DMS53 (cell line): ENCODE results near the gene WBP2.
"Not testable (repeated sequence)": the region's sequence is repeated elsewhere in the genome, so short reads cannot be mapped to it uniquely, and the experiment has no call there.

ENCODE experiments used
- DNase-seq: peaks from one replicate; lab custom pipeline; 2025; lab: John Stamatoyannopoulos, UW

The WBP2 gene

DNA sequence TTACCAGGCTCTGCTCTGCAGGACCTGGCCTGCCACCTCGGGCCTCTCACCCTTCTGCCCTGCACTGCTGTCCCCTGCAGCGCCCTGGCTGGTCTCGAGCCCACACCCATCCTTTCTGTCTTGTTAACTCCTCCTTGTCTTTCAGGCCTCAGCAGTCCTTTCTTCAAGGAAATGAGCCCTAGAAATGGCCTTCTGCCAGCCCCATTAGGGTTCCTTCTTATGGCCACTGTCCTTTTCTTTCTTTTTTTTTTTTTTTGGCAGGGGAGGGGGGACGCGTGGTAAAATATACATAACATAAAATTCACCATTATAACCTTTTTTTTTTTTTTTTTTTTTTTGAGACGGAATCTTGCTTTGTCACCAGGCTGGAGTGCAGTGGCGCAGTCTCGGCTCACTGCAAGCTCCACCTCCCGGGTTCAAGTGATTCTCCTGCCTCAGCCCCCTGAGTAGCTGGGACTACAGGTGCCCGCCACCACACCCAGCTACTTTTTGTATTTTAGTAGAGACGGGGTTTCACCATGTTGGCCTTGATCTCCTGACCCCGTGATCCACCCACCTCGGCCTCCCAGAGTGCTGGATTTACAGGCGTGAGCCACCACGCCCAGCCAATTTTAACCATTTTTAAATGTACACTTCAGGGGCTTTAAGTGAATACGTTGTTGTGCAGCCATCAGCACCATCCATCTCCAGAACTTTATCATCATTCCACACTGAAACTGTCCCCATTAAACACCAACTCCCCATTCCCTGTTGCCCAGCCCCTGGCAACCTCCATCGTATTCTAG is 10.5 kb upstream of the WBP2 start:
- DNase-seq, result not testable (repeated sequence)

DNA sequence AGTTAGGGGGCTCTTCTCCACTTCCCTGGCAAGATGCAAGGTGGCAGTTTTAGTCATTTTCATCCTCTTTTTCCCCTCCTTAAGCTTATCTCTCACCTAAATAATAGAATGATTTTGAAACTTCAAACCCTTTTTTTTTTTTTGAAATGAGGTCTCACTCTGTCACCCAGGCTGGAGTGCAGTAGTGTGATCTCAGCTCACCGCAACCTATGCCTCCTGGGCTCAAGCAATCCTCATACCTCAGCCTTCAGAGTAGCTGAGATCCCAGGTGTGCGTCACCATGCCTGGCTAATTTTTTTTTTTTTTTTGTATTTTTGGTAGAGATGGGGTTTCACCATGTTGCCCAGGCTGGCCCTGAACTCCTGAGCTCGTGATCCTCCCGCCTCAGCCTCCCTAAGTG is 9.8 kb upstream of the WBP2 start:
- not testable (repeated sequence) for DNase-seq

DNA sequence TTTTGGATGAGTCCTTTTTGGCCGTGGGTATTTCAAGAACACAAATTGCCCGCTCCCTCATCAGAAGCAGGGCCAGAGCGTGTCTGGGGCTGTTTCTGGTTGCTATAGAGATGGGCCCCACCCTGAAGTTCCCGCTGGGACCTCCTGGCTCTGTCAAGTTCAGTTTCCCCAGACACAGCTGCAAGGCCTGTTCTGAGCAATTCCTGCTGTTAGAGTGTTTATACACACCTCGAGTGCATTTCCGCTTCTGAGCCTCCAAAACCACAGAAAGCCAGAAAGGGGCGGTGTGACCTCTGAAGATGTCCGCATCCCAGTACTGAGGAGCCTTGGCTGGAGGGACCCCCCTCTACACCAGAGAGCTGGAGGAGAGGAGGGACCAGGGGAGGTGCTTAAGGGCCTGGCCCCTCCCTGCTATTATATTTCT is 9.3 kb upstream of the WBP2 start:
- peak; percentile 30 for DNase-seq

DNA sequence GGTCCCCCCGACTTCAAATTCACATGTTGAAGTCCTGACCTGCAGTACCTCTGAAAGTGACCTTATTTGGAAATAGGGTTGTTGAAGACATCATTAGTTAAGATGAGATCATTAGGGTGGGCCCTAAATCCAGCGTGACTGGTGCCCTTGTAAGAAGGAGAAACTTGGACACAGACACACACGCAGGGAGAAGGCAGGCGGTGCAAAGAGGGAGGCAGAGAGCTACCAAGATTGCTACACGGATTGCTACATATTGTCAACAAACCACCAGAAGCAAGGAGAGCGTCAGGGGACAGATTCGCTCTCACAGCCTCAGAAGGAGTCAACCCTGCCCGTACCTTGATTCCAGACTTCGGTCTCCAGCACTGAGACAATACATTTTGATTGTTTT is 6.8 kb upstream of the WBP2 start:
- DNase-seq, result no peak

DNA sequence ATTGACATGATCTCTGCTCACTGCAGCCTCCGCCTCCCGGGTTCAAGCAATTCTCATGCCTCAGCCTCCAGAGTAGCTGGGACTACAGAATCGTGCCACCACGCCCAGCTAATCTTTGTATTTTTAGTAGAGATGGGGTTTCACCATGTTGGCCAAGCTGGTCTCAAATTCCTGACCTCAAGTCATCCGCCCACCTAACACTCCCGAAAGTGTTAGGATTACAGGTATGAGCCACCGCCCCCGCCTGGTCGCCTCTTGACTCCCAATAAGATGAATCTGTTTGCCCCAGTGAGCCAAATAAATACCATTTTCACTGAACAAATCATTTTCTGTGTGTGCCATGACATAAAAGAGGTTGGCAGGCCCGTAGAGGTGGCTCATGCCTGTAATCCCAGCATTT is 4.2 kb upstream of the WBP2 start:
- not testable (repeated sequence) for DNase-seq

DNA sequence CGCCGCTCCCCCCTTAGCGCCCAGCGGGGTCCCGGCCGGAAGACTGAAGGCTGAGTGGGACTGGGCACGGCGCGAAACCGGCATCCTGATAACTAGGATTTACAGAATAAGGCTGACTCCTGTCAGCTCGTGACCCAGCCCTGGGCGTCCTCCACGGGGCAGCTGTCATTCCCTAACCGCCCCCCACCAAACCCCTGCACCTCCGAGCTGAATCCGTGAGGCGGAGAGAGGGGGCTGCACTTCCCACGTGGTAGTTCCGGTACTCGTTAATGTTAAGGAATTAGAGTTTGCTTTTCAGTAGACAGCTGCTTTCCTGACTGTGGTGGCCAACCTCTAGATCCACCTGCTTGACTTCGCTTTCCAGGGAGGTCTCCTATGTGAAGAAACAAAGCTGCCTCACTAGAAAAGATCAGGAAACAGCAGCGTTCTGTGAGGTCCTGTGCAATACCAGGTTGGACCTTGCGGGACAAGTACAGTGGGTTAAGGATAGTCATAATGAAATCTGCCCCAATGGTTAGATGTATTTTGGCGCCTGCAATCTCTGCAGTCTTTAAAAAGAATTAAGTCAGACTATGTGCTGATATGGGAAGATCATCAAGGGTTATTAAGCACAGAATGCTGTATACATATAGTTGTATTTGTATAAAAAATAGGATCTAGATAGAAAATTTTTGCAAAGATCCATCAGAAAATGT is 1.1 kb upstream of the WBP2 start:
- peak; percentile 73 for DNase-seq

DNA sequence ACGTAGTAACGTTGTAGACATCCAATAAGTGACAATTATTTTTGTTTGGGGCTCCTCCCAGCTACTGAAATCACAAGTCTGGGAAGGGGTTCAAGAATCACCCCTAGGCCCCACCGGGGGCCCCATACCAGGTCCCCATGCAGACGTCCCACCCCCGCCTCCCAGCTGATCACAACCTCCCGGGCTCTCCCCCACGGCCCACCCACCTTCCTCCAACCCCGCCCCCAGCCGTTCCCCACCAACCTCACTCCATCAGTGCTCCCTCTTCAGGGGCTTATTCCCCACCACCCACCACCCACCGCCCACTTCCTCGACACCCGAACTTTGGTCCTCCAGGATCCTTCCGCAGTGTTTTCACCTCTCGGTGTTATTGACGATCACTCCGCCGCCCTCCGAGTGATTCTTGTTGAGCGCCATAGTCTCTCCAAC is 240 bp downstream of the WBP2 start:
- no peak for DNase-seq

DNA sequence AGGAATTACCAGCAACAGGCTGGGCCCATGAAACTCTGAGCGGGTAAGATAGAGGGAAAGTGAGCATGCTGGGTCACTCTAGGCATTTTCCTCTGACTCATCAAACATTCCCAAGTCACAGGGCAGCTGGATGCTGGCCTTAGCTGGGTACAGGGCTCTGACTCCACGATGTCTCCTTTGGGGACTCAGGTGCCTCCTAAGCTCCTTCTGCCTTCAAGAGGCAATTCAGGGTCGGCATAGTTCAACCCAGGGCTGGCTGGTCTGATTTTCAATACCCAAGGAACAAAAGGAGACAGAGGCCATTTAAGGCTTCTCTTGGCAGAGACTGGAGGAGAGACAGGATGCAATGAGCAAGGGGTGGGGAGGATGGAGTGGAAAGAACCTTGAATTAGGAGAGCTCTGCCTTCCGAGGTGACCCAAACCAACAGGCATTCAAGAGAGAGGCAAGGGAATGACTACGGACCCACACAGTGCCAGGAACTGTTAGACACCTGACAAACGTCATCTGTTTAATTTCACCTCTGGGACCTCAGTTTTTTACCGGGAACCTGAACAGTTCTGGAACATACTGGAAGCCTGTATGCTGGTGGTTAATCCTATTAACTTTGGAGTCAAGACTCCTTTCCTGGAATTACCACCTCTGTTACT is 910 bp downstream of the WBP2 start:
- peak; percentile 43 for DNase-seq

DNA sequence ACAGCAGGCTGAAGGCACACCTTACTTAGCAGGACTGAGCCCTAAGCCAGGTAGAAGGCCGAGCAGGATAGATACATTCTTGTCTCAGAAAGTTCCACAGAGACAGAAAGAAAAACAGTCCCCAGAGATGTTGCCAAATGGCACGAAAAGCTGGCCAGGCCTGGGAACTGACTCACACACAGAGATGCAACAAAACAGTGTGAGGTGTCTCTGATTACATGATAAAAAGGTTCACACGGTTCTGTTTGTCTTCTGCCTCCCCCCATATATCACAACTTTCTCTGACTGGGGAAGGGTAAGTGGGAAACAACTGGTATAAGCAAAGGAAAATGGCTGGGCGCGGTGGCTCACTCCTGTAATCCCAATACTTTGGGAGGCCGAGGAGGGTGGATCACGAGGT is 1.7 kb downstream of the WBP2 start:
- no peak for DNase-seq

DNA sequence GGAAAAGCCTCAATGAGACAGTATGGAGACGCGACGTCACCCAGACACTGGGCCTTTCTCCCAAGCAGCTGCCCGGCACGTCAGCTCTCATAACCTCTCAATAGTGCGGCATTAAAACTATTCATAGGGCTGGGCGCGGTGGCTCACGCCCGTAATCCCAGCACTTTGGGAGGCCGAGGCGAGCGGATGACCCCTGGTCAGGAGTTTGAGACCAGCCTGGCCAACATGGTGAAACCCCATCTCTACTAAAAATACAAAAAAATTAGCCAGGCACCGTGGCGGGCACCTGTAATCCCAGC is 3.5 kb downstream of the WBP2 start:
- DNase-seq, result not testable (repeated sequence)

DNA sequence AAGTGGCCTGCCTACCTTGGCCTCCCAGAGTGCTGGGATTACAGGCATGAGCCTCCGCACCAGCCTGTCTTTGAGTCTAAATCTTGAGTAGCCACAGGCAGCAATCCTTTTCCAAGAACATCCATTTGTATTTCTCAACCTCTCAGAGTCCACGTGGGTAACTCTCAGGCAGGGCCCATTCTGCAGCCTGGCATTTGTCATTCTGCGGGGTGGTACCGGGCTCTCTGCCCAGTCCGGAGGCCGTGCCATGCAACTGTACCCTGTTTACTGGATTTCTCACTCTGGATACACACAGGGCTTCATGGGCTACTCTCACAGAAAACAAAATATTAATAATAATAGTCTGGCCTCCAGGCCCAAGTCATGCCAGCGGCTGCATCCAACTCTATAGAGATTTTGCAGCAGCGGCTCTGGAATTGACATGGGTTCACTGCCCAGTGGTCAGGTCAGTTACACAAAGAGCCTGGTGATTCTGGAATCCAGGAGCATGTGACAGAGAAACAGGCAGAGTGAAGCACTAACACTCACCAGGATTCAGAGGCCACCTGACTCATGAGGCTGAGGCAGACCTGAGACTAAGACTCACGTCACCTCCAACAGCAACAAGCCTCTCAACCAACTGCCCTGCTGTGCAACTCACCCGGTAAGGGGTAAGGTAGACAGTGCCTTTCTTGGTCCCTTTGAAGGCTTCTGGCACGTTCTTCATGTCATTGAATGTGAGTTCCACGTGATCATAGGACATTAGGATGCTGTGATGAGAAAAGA is 4.0 kb downstream of the WBP2 start:
- DNase-seq, result no peak

DNA sequence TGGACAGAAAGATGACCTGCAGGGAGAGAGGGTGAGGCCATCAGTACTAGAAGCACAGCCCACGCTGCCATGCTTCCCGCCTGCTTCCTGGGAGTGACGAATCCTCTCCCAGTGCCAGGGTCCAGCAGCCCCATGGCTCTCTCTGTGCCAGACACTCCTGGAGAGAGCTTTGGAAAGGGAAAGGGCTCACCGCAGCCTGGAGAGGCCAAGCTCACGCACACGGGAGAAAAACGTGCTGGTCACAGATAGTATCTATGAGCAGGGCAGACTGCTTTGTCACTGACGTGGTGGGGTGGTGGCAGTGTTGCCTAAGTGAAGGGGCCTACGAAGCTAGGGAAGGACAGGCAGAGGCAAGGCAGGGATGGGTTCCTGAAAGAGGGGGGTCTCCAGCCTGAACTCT is 5.4 kb downstream of the WBP2 start:
- no peak for DNase-seq

DNA sequence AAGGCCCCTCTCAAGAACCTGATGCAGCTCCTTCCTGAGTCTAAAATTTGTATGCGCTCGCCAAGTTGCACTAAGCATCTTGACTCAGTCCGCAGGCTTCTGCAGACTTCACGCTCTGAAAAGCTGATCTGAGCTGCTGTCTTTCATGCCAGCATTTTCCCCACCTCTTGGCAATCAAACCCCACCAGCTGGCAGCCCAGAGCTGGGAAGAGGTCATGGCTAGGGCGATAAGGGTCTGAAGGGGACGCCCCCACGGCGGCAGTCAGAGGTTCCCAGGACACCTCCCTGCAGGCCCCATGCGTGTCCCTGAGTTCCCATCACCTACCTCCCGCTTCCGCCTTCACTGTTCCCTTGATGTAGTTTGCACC is 5.9 kb downstream of the WBP2 start:
- DNase-seq, result no peak

DNA sequence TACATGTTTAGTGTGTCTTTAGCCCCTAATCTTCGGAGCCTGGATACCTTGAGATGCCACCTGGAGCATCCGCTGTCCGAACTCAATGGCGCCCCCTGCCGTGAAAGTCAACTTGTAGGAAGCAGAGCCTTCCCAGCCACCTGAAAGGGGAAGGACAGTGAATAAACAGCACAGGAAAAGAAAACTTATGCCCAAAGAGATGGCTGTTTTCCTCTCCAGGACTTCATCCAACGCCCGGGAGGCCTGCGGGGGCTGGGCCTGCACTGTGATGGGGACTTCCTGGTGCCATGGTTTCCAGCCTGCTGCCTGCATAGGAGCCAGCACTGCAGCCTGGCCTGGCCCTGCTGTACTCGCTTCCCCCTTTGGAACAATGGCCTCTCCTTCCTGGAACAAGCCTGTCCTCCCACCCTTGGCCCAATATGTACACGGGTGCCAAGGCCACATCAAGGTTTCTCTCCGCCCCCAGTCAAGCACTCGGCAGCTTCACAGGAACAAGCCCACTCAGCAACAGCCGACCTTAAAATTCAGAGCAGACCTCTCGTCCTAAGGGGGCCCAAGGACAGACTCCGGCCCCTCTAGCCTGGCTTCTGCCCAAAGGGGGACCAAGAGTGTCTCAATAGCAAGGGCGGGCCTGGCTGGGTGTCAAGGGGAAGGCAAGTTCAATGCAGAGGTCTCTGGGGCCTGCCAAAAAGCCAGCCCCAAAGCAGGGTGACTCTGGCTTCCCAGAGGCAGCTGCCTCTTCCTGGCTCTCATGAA is 6.4 kb downstream of the WBP2 start:
- DNase-seq, result peak; percentile 96

DNA sequence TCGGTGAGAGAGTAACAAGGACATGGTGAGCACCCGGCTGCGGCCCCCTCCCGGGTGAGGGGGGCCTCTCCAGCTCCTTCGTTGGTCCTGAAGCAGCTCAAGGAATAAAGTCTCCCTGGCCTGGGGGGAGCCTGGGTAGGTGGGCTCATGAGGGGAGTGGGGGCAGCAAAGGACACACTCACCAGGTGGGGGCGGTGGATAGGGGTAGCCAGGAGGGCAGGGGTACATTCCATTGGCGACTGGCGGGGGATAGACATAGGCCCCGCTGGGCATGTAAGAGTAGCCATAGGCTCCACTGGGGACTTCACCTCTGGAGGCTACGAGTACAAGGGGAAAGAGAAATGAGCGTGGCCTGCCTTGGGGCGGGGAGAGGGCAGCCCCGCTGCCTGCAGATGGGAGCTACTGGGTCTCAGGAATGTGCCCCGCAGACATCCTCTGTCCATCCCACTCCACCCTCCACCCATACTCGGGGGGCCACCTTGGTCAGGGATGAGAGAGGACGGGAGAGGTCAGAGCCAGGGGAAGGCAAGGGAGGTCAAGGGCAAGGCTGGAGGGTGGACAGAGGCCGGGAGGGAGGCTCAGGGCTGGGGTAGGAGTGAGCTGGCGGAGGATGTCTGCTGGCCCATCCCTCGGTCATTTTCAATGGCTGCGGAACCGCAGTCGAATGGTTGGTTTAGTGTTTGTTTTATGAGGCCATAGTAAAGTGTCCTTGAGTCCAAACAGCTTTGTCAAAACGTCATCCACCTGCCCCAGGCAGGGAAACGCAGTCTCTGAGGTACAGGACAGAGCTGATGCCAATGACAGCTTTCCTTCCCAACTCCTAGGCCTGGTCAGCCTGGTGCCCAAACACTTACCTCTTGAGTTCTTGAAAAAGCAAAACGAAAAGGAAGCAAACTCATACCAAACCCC is 7.3 kb downstream of the WBP2 start:
- DNase-seq, result peak; percentile 96

DNA sequence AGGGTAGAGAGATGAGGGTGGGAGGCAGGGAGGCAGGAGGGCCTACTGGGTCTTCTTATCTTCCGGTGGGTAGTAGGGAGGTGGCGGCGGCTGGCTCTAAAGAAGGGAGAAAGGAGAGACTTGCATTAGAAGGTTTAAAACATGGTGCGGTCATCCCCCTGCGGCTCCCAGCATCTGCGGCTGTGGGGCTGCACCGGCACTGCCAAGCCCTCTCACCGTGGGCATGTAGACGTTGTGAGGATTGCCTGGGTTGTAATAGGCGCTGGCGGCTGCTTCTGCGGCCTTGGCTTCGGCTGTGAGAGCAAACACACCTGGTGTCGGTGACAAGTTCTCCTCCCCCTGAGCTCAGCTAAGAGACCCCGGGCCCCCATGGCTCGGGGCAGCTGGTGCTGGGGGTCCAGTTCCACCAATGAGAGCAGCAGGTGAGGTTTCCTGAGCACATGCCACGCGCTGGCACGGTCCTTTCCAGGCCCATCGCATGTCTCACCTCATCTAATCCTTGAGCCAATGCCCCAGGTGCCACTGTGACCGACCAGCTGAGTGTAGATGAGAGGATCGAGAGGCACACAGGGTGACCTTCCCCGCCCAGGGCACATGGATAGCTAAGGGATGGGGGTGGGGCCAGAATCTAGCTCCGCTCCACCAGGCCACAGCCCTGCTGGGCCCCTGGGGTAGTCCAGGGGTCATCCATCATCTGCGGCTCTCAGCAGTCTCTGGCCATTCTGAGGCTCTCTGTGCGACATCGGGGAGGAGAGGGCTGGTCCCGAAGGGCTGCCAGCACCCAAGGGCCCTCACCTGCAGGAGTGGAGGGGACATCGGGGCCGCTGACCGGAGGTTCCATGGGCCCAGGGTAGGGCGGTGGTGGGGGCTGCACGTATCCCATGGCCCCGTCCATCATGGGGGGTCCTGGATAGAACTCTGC is 8.2 kb downstream of the WBP2 start:
- DNase-seq, result peak; percentile 92

DNA sequence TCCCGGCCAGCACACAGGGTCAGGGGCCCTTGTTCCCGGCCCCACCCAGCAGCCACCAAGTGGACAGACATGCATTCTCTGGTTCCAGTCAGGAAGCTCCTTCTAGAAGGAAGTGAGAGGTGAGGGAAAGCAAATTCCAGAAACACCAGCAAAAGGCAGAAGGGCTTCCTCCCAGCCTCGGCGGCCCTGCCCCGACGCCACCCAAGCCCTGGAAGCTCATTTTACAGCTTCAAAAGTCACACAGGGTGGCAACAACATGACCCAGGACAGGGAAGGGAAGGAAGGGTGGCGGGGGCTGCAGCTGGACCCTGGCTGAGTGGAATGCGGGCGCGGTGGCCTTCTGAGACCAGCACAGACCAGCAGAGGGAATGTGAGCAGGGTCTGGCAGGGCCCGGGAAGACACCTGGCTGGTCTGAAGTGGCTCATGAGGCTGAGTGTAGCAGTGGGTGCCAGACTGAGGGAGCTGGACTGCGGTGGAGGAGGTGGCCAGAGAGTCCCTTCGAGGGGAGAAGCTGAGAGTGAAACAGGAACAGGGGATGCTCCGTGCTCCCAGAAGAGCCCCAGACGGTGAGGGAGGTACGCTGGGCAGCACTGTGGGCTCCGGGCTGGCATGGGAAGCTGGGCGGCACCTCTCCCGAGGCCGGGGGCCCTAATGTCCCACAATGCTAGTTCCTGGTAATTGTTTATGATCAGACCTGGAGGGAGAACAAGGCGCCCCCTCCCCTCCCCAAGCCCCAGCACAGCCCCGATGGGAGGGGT is 9.0 kb downstream of the WBP2 start:
- peak; percentile 69 for DNase-seq

DNA sequence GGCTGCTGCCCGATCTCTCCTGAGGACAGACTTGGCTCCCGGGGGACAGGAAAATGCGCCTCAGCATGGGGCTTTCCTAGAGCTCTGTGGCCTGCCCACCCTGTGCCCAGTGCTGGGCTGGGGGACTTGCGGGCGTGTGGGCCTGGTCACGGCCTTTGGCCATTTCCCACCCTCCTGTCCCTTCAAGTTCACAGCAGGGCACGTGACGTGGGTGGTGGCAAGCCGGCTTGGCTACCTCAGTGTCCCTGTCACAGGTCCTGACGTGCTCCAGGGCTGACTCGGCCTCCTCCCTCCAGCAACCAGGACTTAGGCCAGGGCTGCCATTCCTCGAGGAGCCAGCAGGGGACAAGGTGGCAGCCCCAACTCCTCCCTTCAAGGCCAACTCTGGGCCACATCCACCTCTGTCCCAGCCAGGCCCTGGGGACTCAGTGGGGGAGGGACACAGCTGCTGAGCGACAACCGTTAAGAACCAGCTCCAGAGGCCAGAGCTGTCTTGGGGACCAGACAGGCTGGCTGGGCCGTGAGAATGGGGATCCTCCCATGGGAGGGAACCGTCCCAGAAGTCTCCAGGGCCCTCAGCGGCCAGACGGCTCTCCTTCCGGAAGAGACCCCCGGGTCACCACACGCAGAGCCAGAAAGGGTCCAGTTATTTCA is 9.9 kb downstream of the WBP2 start:
- peak; percentile 86 for DNase-seq
